K562 (cell line): Measurements from ENCODE around the gene TCEANC2. TPM values are rescaled to one million over a fixed set of nuclear protein-coding genes. Genes with fewer than 3 reads are reported as not detected.

ENCODE experiments used
- ATAC-seq: fragments of 200-7000 bp; cut with Tn5 transposase; 3 replicates; pipeline ENCODE4 v1.9.1; 2020; ENCODE audit warnings: moderate library complexity
- BruUV-seq: library from RNA; stranded (reverse); fragments of 400-500 nt; replicated peaks from 2 replicates; lab custom pipeline; 2021; lab: Mats Ljungman, UMichigan
- CTCF ChIA-PET: fragments of 300-600 bp; formaldehyde crosslinking; extraction: SDS; loops from one replicate; lab custom pipeline; 2021; ENCODE audit warnings: low intra/inter-chr PET ratio; lab: Yijun Ruan, JAX
- POLR2A ChIA-PET: fragments of 300-600, 350-650 bp; sonication (Branson Sonifier 250); formaldehyde crosslinking; extraction: SDS; loops from one replicate; lab custom pipeline; 2021; ENCODE audit warnings: antibody characterized with exemption, inconsistent platforms; lab: Yijun Ruan, JAX
- DNase-seq, 4 experiments: peaks; one replicate each; pipeline versions ENCODE4 v3.0.0 to v3.0.0-alpha.2; 2011 to 2018; ENCODE audit warnings: low spot score in 3 of 4, mixed read lengths in 3 of 4; ENCODE audit errors: extremely low read depth in 1 of 4
- FAIRE-seq: peaks from 2 replicates; lab custom pipeline; 2011; peaks lifted over from hg19 to GRCh38; lab: Jason Lieb, UNC
- H2AFZ ChIP-seq: 2 replicates; pipeline ENCODE4 v1.6.0; 2011; ENCODE audit warnings: low read depth, low read length, control low read depth, inconsistent platforms
- H3K27ac ChIP-seq: fragments of 200-600 bp; 3 replicates; pipeline ENCODE4 v1.8.0; 2011; ENCODE audit warnings: low read depth, mild to moderate bottlenecking, control low read depth, inconsistent platforms, low read length, moderate library complexity, mixed read lengths; ENCODE audit errors: extremely low read depth
- H3K27me3 ChIP-seq, 2 experiments: fragments of 300-600 bp in 1 of 2; 2 replicates in 1 of 2; 3 replicates in 1 of 2; pipeline versions ENCODE4 v1.6.0 to v1.8.0; 2011; ENCODE audit warnings: inconsistent platforms in 2 of 2, low read length in 2 of 2, mild to moderate bottlenecking in 1 of 2, mixed read lengths in 1 of 2, moderate library complexity in 1 of 2; ENCODE audit not compliant: control insufficient read depth in 2 of 2, insufficient read depth in 2 of 2
- H3K36me3 ChIP-seq: fragments of 300-600 bp; 3 replicates; pipeline ENCODE4 v1.8.0; 2011; ENCODE audit warnings: mild to moderate bottlenecking, low read length, inconsistent platforms; ENCODE audit not compliant: control insufficient read depth, insufficient read depth
- H3K4me1 ChIP-seq, 2 experiments: fragments of 200-600 bp in 1 of 2; replicated peaks in 1 of 2; 2 replicates in 1 of 2; 3 replicates in 1 of 2; pipeline versions ENCODE4 v1.5.1 to v1.8.0; 2011; ENCODE audit warnings: inconsistent platforms in 2 of 2, low read length in 2 of 2, mild to moderate bottlenecking in 1 of 2, mixed read lengths in 1 of 2, moderate library complexity in 1 of 2; ENCODE audit not compliant: control insufficient read depth in 2 of 2, insufficient read depth in 2 of 2
- H3K4me2 ChIP-seq: 2 replicates; pipeline ENCODE4 v1.6.1; 2011; ENCODE audit warnings: low read length, control low read depth, inconsistent platforms, mixed read lengths; ENCODE audit not compliant: insufficient read depth
- H3K4me3 ChIP-seq: fragments of 200-600 bp; sonication (generic), shearing (Covaris generic); 2 replicates; pipeline ENCODE4 v1.5.1; 2016; ENCODE audit warnings: control low read depth, inconsistent platforms
- H3K79me2 ChIP-seq: fragments of 200-600 bp; 3 replicates; pipeline ENCODE4 v1.8.0; 2011; ENCODE audit warnings: low read length, inconsistent platforms; ENCODE audit not compliant: control insufficient read depth, insufficient read depth
- H3K9ac ChIP-seq, 2 experiments: 2 replicates each; pipeline versions ENCODE4 v1.6.0 to v1.6.1; 2011; ENCODE audit warnings: low read depth in 2 of 2, low read length in 2 of 2, control low read depth in 1 of 2, inconsistent platforms in 1 of 2, mild to moderate bottlenecking in 1 of 2, mixed read lengths in 1 of 2; ENCODE audit not compliant: insufficient read depth in 1 of 2
- H3K9me1 ChIP-seq: one replicate; pipeline ENCODE4 v1.6.0; 2011; ENCODE audit warnings: inconsistent platforms, mild to moderate bottlenecking, low read length, moderate library complexity; ENCODE audit not compliant: control insufficient read depth, insufficient read depth
- H3K9me3 ChIP-seq: replicated peaks from 2 replicates; pipeline ENCODE4 v1.5.1; 2011; ENCODE audit warnings: low read depth, low read length, inconsistent platforms; ENCODE audit not compliant: control insufficient read depth, insufficient read depth
- H4K20me1 ChIP-seq: replicated peaks from 2 replicates; pipeline ENCODE4 v1.6.1; 2011; ENCODE audit warnings: low read length, inconsistent platforms, mixed read lengths; ENCODE audit not compliant: control insufficient read depth, insufficient read depth
- ATF1 ChIP-seq, 2 experiments: fragments of 450-650 bp in 1 of 2; IDR thresholded peaks; 2 replicates each; pipeline ENCODE4 v1.6.1; 2016; ENCODE audit warnings: missing compliant biosample characterization in 1 of 2, missing genetic modification characterization in 1 of 2
- EZH2 ChIP-seq: IDR thresholded peaks from 2 replicates; pipeline ENCODE4 v1.6.1; 2012; ENCODE audit warnings: low read depth, mild to moderate bottlenecking, inconsistent platforms, low read length, borderline replicate concordance
- IRF2 ChIP-seq: sonication (generic); formaldehyde crosslinking; IDR thresholded peaks from 2 replicates; pipeline ENCODE4 v1.8.1; 2022; ENCODE audit warnings: mild to moderate bottlenecking, missing genetic modification reagents
- POLR2A ChIP-seq: fragments of 450-650 bp; conservative IDR thresholded peaks from 2 replicates; pipeline ENCODE4 v1.6.1; 2016
- RBM22 ChIP-seq: fragments of 200-400 bp; formaldehyde crosslinking; IDR thresholded peaks from 2 replicates; pipeline ENCODE4 v1.6.1; 2018; ENCODE audit warnings: low read length, low read depth; ENCODE audit not compliant: poor library complexity, severe bottlenecking
- TGIF2 ChIP-seq: sonication (generic); formaldehyde crosslinking; IDR thresholded peaks from 2 replicates; pipeline ENCODE4 v1.8.1; 2022; ENCODE audit warnings: mild to moderate bottlenecking, missing genetic modification reagents, moderate library complexity
- XRCC3 ChIP-seq: fragments of 450-650 bp; IDR thresholded peaks from 2 replicates; pipeline ENCODE4 v1.6.1; 2017; ENCODE audit warnings: mild to moderate bottlenecking, moderate library complexity
- ZBED1 ChIP-seq: IDR thresholded peaks from 2 replicates; pipeline ENCODE4 v1.6.1; 2014
- ZFP36 ChIP-seq: fragments of 150-350 bp; IDR thresholded peaks from 2 replicates; pipeline ENCODE4 v1.6.1; 2018; ENCODE audit warnings: low read length, low read depth; ENCODE audit not compliant: partially characterized antibody
- ZKSCAN8 ChIP-seq: fragments of 200-800 bp; sonication (Bioruptor generic); IDR thresholded peaks from 2 replicates; pipeline ENCODE4 v1.6.1; 2016; ENCODE audit warnings: missing genetic modification characterization, missing compliant biosample characterization
- ZNF23 ChIP-seq: fragments of 250-450 bp; sonication (Bioruptor Pico); IDR thresholded peaks from 2 replicates; pipeline ENCODE4 v1.4.0; 2020; ENCODE audit warnings: mild to moderate bottlenecking
- ZNF324 ChIP-seq: fragments of 250-450 bp; sonication (Bioruptor Pico); IDR thresholded peaks from 2 replicates; pipeline ENCODE4 v1.4.0; 2020; ENCODE audit warnings: mild to moderate bottlenecking
- WGBS: fragments of 100-300 bp; shearing (Covaris generic); methylation state at CpG from one replicate; pipeline ENCODE4 v1.1.6; 2016; ENCODE audit warnings: low coverage, mixed read lengths; ENCODE audit not compliant: insufficient coverage; ENCODE audit errors: missing lambda C conversion rate; 5-methylcytosine and 5-hydroxymethylcytosine counted together
- in situ Hi-C: fragments of 300-500 bp; cut with MboI; formaldehyde crosslinking; loops from 4 replicates; pipeline ENCODE4 v1.15.0; 2018; ENCODE audit warnings: inconsistent platforms, mixed read lengths
- intact Hi-C: fragments of 100-400 bp; cut with micrococcal nuclease; formaldehyde crosslinking; loops from 2 replicates; pipeline ENCODE4 v1.14.2; 2022
- polyA plus RNA-seq, 8 experiments: library from polyadenylated mRNA; depleted of rRNA in 4 of 8; stranded (reverse) in 5 of 8; unstranded in 3 of 8; fragments of >200 nt; fragmentation: Nextera tagmentation in 2 of 8; fragmentation: Illumina TruSeq in 1 of 8; extraction: Ambion mirVana in 2 of 8; extraction: Trizol in 1 of 8; gene quantifications; 2 replicates each; pipeline versions ENCODE4 v1.2.1 to v1.2.3, GENCODE V29; 2011 to 2014; ENCODE audit warnings: inconsistent platforms in 1 of 8, missing spikeins in 1 of 8
- total RNA-seq, 7 experiments: library from RNA; depleted of rRNA in 6 of 7; stranded (reverse); fragments of >200 nt in 6 of 7; fragmentation: Illumina TruSeq in 2 of 7; extraction: Trizol in 2 of 7; gene quantifications; 2 replicates each; pipeline versions ENCODE4 v1.2.1 to v1.2.3, GENCODE V29; 2011 to 2021; ENCODE audit warnings: low replicate concordance in 1 of 7
- TF ChIP-seq, protein P1 (sequence below): sonication (generic); formaldehyde crosslinking; IDR thresholded peaks from 2 replicates; pipeline ENCODE4 v1.8.0; 2023; ENCODE audit warnings: missing genetic modification reagents, mild to moderate bottlenecking, borderline replicate concordance
- TF ChIP-seq, protein P2 (sequence below): fragments of 450-650 bp; formaldehyde crosslinking; IDR thresholded peaks from 2 replicates; pipeline ENCODE4 v1.4.0; 2020; ENCODE audit warnings: mild to moderate bottlenecking, mixed read lengths
- TF ChIP-seq, protein P3 (sequence below): fragments of 450-650 bp; formaldehyde crosslinking; IDR thresholded peaks from 2 replicates; pipeline ENCODE4 v1.4.0; 2022; ENCODE audit warnings: missing genetic modification characterization

The TCEANC2 gene
- total and polyA plus RNA-seq, 9 of the 15 experiments (the other 6 are each of a cell fraction or from before 2014, with no cell fraction given), result 3.3 to 10.2 (median 7.0) TPM

DNA sequence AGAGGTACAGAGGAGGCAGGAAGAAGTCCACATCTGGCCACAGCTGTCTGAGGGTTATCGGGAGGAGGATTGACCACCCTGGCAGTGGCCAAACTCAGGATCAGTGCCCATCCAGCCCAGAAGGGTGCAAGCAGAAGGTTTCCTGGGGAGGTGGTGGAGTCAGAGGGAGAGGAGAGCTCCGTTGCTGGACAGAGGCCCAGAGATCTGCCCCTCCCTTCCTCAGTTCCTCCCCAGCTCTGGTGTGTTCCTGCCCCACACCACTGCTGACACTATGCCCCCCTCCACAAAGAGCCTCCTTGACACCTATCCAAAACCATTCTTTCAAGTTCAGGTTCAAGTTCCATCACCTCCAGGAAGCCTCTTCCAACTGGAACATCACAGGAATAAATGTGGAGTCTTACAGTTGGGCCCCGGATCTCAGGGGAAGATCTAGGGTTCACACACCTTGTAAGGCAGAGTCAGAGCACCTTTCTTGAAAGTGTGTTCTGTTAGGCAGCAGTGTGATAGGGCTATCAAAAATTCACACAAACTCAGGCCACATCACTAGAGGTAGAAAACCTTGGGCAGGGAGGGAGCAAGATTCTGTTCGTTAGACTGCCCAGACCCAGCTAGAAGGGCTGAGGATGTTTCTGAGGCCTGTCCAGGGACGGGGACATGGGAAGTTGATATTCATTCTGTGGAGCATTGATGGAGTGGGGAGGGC, 42.8 kb upstream of the TCEANC2 start:
- ATAC-seq (no peak), DNase-seq (no peak), FAIRE-seq (no peak)
- no peak overlapping the region for H3K4me2 ChIP-seq
- no peaks in the 10 kb centered on the region for H3K79me2 ChIP-seq
- H3K4me1 ChIP-seq, result peaks cover 0 to 6% of the 10 kb centered on the region in 2 experiments; a peak in 1 of 5 replicates
- ChIA-PET POLR2A (interaction anchor here (0.7 kb wide), 1 partner anchor 44 kb away, joined by 3 read pairs; no protein-coding TSS in a partner anchor), CTCF (no interaction called here)
- H3K36me3 ChIP-seq, result no peaks in the 10 kb centered on the region
- in situ Hi-C loops (no loop called here), intact Hi-C loops (no loop called here)
- 0 out of 2 replicates have a peak, but pooled peaks cover 11% of the 10 kb centered on the region for H4K20me1 ChIP-seq
- H3K9ac ChIP-seq, result 0 out of 4 replicates have a peak overlapping the region, but pooled peaks of 1 of the 2 experiments have one; percentile 49
- no peak overlapping the region for H2AFZ ChIP-seq
- H3K9me1 ChIP-seq, result no peaks in the 10 kb centered on the region
- WGBS, result 0% methylated on average over 4 of the region's 5 CpGs
- no peaks in the 10 kb centered on the region for H3K9me3 ChIP-seq
- peaks cover 55 to 83% of the 10 kb centered on the region in 2 experiments for H3K27me3 ChIP-seq
- H3K27ac ChIP-seq, result no peak overlapping the region
- no peak overlapping the region for H3K4me3 ChIP-seq
- BruUV-seq, result no TSS peak
- no peak for TF ChIP-seq TGIF2 (CRISPR knock-in tag)
- TF ChIP-seq RBM22, result no peak
- TF ChIP-seq POLR2A, result no peak
- TF ChIP-seq XRCC3, result no peak
- TF ChIP-seq, protein P1, sequence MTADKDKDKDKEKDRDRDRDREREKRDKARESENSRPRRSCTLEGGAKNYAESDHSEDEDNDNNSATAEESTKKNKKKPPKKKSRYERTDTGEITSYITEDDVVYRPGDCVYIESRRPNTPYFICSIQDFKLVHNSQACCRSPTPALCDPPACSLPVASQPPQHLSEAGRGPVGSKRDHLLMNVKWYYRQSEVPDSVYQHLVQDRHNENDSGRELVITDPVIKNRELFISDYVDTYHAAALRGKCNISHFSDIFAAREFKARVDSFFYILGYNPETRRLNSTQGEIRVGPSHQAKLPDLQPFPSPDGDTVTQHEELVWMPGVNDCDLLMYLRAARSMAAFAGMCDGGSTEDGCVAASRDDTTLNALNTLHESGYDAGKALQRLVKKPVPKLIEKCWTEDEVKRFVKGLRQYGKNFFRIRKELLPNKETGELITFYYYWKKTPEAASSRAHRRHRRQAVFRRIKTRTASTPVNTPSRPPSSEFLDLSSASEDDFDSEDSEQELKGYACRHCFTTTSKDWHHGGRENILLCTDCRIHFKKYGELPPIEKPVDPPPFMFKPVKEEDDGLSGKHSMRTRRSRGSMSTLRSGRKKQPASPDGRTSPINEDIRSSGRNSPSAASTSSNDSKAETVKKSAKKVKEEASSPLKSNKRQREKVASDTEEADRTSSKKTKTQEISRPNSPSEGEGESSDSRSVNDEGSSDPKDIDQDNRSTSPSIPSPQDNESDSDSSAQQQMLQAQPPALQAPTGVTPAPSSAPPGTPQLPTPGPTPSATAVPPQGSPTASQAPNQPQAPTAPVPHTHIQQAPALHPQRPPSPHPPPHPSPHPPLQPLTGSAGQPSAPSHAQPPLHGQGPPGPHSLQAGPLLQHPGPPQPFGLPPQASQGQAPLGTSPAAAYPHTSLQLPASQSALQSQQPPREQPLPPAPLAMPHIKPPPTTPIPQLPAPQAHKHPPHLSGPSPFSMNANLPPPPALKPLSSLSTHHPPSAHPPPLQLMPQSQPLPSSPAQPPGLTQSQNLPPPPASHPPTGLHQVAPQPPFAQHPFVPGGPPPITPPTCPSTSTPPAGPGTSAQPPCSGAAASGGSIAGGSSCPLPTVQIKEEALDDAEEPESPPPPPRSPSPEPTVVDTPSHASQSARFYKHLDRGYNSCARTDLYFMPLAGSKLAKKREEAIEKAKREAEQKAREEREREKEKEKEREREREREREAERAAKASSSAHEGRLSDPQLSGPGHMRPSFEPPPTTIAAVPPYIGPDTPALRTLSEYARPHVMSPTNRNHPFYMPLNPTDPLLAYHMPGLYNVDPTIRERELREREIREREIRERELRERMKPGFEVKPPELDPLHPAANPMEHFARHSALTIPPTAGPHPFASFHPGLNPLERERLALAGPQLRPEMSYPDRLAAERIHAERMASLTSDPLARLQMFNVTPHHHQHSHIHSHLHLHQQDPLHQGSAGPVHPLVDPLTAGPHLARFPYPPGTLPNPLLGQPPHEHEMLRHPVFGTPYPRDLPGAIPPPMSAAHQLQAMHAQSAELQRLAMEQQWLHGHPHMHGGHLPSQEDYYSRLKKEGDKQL (CRISPR knock-in tag), result no peak
- TF ChIP-seq IRF2 (CRISPR knock-in tag), result no peak
- TF ChIP-seq ZBED1, result no peak
- no peak for TF ChIP-seq EZH2
- TF ChIP-seq ATF1 (CRISPR knock-in tag; IDR thresholded peaks at IDR 0.05), result no peak
- no peak for TF ChIP-seq ATF1 (tag; IDR thresholded peaks at IDR 0.05)
- no peak for TF ChIP-seq ZNF23
- TF ChIP-seq, protein P2, sequence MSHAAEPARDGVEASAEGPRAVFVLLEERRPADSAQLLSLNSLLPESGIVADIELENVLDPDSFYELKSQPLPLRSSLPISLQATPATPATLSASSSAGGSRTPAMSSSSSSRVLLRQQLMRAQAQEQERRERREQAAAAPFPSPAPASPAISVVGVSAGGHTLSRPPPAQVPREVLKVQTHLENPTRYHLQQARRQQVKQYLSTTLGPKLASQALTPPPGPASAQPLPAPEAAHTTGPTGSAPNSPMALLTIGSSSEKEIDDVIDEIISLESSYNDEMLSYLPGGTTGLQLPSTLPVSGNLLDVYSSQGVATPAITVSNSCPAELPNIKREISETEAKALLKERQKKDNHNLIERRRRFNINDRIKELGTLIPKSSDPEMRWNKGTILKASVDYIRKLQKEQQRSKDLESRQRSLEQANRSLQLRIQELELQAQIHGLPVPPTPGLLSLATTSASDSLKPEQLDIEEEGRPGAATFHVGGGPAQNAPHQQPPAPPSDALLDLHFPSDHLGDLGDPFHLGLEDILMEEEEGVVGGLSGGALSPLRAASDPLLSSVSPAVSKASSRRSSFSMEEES (CRISPR knock-in tag), result no peak
- TF ChIP-seq, protein P3, sequence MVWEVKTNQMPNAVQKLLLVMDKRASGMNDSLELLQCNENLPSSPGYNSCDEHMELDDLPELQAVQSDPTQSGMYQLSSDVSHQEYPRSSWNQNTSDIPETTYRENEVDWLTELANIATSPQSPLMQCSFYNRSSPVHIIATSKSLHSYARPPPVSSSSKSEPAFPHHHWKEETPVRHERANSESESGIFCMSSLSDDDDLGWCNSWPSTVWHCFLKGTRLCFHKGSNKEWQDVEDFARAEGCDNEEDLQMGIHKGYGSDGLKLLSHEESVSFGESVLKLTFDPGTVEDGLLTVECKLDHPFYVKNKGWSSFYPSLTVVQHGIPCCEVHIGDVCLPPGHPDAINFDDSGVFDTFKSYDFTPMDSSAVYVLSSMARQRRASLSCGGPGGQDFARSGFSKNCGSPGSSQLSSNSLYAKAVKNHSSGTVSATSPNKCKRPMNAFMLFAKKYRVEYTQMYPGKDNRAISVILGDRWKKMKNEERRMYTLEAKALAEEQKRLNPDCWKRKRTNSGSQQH (CRISPR knock-in tag), result no peak
- TF ChIP-seq ZKSCAN8 (CRISPR knock-in tag), result no peak
- TF ChIP-seq ZFP36, result no peak
- TF ChIP-seq ZNF324 (CRISPR knock-in tag), result no peak
